Activated CD8-positive, alpha-beta memory T cell treated with anti-CD3 and anti-CD28 coated beads, Interleukin-2, amount 50 U/mL, for 24 hours (primary cell): ENCODE data around the gene POLN.

Source experiments
- DNase-seq: peaks from one replicate; pipeline ENCODE4 v3.0.0-alpha.2; 2020; ENCODE audit errors: extremely low read depth

Gene POLN

DNA sequence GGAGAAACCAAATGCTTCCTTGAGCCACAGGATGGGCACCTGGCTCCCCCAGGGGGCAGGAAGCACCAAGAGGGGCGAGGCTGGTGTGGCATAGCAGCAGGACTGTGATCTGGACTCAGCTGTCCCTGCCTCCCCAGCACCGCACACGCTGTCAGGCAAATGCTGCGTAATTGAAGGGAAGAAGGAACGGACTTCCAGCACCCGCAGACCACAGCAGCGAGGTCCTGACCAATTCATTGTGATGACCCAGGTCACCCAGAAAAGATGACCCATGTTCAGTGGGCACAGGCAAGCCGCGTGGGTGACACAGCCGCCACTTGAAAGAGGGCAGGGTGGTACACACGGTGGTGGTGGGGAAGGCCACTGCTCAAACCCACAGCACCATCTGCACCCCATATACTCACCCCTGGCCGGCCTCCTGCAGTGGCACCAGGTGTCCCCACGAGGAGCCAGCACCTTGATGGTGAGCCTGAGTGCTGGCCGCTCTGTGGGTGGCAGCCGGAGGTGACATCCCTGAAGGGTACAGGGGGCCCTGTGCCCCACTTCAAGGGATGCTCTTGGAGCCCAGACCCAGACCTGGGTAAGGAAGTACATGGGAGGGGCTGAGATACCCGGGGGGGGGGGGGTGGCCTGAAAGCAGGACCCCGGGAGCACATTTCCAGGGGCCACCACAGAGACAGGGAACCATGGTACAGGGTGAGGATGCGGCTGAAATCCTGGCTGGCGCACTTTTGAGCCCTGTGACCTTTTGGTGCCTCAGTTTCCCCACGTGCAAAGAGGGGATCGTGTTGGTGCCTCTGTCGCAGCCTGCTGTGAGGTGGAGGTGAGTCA lies 171.3 kb downstream of the POLN start:
- no peak for DNase-seq

DNA sequence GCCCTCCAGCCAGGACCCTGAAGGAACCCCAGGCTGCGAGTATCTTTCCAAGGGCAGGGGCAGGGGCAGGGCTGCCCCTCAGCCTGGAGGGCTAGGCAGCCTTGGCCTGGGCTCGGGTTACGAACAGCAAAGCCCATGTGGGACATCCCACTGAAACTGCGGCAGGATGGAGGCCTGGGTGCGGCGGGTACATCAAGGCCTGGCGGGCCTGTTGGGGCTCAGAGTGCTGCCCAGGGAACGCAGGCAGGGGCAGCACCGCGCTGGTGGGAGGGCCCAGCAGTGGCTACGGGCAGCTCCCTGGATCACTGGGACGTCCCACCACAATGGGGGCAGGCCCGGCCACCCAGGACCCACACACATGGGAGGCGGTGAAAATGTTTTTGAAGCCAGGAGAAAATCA lies 171.9 kb downstream of the POLN start:
- no peak for DNase-seq

DNA sequence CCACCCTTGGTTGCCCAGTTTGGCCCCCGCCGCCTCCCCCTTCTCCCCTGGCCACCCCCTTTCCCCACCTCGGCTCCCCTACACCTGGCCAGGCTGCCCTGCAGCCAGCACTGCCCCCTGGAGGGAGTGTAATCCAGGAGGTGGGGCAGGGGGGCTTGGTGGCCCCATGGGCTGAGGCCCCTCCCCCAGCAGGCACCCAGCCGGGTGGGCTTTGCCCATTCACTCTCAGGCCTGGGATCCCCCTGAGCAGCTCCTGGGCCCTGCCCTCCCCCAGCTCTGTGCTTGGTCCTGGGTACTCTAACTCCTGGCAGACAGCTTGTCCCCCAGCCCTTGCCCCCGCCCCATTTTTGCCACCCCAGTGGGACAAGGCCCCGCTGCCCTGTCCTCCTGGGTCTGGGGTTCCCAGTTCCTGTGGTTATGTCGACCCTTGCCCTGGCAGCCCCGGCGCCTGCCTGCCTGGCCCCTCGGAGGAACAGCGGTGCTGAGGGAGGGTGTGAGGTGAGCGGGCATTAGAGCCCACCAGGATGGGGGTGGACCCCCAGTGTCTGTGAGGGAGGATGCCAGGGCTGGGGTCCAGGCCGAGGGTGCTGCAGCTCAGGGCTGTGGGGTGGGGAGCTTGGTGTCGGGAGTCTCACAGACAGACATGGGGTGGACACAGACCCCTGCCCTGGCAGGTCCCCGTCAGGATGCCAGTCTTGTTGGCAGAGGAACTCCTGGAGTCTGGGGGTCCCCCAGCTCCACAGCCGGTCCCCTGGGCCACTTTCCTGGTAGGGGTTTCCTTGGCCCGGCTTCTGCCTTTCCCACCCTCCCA lies 172.6 kb downstream of the POLN start:
- no peak for DNase-seq

DNA sequence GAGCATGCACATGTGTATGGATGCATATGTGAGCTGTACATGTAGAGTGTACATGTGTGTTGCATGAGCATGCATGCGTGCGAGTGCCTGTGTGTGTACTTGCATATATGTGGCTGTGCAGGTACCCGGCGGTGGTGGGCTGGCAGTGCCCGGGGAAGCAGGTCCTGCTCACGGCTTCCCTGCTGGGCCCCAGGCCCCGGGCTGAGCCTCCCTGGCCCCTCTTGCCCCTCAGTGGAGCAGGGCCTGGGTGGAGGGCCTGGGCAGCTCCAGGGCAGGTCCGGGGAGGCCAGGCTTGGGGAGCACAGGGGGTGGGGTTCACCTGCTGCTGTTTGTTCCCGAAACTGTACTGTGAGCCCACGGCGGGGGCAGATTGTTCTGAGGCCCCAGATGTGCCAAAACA lies 173.4 kb downstream of the POLN start:
- no peak for DNase-seq

DNA sequence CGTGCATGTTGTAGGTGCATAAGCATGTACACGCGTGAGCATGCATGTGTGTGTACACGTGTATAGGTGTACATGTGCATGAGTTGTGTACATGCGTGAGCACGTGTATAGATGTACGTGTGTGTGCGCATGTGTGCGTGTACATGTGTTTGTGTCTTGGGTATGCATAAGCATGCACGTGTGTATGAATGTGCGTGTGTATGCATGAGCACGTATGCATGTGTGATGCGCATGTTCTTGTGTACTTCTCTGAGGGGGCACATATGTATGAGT lies 173.8 kb downstream of the POLN start:
- DNase-seq = no peak

DNA sequence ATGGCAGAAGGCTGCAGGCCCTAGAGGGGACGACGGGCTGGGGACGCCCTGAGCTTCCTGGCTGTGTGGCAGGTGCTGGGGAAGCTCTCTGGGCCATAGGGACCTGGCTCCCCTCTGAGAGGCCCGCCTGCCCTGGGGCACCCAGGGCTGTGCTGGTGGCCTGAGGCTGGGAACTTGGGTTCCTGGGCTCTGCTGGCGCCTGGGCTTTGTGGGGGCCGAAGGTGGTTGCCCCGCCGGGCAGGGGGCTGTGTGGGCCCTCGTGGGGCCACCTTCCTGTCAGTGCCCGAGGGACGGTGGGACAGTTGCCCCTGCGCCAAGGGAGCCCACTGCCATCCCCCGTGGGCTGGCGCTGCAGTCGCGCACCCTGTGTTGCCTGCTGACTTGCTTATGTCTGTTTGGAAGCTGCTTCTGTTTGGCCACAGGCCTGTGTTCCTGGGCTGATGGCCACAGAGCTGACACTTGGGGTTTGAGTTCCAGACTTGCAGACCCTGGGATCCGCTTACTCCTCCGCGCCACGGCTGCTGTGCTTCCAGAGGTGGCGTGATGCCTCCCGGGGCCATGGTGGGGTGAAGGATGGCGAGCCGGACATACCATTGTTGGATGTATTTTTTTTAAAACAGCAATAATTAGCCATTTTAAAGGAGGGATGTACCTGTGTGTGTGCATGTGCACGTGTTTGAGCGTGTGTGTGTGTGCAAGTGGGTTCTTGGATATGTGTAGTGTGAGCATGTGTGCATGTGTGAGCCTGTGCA lies 174.3 kb downstream of the POLN start:
- DNase-seq = no peak

DNA sequence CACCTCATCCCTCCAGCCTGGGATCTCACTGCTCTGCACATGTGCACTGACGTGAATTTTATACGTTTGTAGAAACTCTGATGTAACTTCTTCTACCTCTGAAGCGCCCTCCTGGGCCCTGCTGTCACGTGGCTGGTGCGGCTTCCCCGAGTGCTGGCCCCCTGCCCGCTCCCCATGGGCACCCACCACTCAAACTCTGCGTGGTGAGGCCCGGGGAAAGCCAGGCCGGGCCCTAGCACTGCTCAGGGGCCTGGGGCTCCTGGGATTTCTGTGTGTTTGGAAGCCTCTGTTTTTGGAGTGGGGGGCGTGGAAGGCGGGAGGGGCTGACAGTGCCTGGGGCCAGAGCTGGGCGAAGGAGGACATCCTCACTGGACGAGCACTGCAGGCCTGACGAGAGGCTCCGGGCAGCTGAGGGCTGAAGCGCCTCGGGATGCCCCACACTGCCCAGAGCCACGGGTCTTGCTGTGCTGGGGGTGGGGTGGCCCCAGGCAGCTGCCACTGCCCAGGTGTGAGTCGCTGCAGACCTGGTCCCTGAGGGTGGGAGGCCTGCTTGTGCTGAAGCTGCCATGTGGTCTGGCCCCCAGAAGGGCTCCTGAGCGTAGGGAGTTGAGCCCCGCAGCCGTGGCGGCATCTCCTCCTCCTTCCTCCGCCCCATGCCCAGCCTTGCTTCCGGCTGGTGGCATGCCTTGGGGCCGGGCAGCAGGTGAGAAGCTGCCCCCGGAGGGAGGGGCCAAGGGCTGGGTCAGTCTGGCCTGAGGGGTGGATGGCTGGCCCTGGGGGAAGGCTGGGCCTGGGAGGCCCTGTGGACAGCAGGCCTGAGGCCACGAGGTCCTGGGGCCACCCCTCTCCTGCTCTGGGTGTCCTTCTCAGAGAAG lies 175.1 kb downstream of the POLN start:
- DNase-seq = no peak

DNA sequence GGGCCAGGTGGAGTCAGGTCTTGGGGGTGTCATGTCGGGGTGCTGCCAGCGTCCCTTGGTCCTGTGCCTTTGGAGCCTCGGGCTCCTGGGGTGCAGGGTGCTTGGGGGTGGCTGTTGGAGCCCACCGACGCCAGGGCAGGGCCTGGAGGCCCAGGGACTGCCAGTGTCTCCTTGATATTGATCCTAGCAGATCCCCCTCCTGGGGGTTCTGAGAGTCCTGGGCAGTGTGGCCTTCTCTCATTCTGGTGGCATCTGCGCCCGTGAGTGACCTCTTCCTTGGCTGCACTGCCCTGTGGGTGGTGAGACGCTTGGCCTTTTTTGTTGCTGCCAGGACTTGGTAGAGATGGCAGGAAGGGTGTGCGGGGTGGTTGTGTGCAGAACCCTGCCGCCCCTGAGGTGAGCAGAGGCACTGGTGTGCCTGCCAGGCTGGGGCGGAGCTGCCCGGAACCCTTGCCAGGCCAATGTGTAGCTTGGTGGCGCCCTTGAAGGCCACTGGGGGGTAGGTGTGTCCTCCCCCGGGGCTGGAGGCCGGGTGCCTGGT lies 175.8 kb downstream of the POLN start:
- DNase-seq = no peak

DNA sequence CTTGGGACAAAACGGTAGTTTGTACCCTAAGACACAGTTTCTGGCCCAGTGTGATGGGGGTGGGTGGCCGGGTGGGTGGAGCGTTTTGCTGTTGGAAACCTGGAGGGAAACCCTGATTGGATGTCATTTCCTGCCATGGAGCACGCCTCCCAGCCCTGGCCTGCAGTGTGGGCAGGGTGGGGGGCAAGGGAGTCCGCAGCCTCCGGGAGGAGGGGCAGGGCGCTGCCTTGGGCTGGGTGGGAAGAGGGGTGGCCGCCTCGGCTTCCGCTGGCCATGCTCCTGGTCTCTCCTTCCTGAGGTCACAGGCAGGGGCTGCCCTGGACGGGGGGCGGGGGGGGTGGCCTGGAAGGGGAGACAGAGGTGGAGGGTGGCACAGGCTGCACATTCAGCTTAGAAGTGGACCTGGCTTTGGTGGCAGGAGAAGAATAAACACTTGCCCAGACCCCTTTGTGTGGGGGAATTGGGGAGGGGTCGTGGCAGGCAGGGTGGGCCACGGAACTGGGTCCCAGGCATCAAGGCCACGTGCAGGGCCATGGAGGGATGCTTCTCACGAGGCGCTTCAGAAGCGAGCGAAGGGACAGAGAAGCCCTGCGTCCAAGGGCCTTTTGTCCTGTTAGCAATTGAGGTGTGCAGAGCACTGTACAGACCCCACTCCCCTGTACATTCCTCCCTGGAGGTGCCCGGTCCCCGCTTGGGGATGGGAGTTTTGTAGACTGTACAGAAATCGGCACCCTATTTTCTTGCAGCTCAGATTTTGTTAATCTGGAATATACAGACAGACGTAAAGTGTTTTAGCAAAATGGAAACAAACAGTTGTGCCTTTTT lies 176.6 kb downstream of the POLN start:
- no peak for DNase-seq

DNA sequence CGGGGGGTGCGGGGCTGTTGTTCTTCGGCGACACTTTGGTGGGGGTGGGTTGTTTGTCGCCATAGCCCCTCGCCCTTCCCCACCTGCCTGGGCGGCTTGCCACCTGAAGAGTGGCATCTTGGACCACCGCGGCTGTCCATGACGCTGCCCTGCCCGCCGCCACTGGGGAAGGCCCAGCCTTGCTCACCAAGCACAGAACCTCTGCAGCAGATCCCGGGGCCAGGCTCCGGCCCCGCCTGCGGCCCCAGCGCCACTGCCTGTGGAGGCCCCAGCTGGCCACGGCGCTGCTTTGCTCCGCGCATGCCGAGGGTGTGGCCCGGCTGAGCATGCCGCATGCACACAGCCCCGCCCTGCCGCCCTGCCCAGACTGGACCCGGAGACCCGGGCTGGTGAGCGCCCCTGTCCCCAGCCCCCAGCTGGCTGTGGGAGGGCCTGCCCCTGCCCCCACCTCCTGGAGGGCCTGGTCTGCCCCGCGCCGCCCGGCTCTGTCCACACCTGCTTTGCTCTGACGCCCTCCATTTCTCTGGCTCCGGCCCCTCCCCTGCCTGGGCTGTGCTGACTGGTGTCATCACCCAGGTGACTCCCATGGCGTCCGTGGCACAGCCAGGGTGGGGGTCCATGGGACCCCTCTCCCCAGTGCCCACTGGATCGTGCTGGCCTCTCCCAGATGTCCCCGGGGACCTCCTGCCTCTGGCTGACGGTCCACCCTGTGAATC lies 177.5 kb downstream of the POLN start:
- DNase-seq = no peak

DNA sequence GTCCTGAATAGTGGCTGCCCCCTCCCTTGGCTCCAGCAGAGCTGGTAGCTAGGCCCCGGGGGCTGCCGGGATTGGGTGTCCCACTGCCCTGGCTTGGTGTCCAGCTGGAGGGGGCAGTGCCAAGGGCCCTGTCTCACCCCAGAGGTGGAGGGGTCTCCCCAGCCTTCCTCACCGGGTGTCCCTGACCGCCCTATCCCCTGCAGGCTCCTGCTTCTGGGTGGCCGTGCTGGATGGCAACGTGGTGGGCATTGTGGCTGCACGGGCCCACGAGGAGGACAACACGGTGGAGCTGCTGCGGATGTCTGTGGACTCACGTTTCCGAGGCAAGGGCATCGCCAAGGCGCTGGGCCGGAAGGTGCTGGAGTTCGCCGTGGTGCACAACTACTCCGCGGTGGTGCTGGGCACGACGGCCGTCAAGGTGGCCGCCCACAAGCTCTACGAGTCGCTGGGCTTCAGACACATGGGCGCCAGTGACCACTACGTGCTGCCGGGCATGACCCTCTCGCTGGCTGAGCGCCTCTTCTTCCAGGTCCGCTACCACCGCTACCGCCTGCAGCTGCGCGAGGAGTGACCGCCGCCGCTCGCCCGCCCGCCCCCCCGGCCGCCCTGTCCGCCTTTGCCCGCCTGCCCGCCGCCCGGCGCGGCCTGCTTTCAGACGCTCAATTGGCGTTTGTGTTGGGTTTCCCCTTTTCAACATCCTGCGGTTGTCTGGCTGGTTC lies 178.2 kb downstream of the POLN start:
- no peak for DNase-seq

DNA sequence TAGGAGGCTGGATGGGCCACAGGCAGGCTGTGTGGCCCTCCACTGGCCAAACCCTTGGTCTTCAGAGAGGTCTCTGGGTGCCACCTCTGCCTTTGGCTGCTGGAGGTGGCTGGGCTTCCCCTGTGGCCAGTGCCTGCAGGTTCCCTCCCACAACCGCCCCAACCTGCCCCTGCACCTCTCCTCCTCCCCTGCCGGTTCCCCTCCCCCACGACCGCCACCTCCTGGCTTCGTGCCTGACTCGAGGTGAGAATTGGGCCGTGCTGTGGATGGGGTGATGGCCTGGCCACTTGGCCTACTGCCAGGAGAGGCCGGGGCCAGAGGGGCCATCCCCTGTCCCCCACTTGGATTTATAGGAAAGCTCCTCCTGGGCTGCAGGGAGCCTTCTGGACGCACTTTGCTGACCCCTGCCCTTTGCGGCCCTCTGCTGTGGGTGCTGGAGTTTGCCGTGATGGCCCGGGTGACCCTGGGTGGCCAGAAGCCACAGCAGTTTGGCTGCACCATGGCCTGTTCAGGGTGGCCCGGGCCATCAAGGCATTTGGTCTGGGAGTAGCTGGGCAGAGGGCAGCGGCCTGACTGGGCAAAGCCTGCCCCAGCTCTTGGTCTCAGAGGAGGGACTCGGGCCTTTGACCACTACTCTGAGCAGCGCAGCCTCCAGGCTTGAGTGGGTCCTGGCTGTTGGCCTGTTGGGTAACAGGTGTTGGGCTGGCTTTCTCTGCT lies 179.0 kb downstream of the POLN start:
- DNase-seq = no peak

DNA sequence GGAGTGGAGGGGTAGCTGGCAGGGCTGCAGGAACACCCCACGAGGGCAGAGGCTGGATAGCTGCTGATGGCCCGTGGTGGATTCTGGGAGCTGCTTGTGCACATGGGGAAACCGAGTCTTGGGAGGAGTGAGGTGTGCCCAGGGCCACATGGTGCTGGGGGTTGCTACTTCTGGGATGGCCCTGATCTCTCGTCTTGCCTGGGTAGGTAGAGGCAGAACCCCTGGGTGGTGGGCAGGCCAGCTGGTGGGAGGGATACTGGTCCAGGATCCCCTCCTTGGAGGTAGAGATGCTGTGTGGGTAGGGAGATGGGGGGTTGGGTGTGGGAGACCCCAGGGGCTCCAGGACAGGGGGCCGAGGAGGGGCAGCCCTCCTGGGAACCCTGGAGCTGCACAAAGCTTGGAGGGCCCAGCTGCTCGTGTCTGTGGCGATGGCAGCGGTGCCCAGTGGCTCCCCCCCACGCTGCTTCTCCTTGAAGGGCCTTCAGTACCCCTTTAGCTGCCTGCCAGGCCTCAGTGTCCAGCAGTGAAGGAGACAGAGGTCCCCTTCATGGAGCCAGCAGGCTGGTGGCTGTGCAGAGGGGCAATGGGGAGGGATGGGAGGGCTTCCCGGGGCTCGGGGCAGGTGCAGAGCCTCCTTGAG lies 179.6 kb downstream of the POLN start:
- DNase-seq = no peak

DNA sequence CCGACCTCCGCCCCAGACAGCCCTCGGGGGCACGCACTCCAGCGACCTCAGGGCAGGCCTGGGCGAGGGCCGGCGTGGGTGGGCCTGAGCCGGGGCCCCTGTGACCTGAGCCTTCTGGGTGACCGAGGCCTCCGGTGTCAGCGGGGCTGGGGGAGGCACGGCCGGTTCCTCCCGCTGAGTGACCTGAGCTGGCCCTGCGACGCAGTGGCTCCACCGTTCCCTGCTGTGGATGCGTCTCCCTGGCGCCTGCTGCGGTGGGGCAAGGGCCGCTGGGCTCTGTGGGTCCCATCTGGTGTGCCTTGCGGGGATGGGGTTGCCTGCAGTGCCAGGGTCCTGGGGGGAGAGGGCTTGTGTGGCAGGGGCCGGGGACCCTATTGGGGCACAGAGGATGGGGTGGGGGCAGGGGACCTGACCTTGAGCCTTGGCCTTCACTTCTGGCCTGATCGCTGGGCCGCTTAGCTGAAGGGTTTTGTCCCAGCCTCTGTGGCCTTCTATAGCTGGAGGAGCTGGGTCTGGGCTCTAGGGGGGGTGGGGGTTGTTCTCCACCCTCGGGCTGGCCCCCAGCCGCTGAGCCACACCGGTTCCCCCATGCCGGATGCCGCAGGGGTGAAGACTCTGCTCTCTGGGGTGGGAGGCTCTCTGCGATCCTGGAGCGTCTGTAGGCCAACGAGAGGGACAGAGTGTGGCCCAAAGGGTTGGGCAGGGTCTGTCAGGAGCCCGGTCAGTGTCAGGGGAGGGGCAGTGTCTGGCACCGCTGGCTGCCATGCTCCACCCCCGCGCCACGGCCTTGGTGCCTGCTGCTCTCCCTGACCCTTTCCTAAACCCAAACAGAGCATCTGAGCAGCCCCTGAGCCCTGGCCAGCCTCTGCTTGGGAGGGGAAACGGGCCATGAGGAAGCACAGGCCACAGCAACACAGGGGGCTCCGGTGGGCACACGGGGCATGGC lies 180.5 kb downstream of the POLN start:
- DNase-seq = no peak

DNA sequence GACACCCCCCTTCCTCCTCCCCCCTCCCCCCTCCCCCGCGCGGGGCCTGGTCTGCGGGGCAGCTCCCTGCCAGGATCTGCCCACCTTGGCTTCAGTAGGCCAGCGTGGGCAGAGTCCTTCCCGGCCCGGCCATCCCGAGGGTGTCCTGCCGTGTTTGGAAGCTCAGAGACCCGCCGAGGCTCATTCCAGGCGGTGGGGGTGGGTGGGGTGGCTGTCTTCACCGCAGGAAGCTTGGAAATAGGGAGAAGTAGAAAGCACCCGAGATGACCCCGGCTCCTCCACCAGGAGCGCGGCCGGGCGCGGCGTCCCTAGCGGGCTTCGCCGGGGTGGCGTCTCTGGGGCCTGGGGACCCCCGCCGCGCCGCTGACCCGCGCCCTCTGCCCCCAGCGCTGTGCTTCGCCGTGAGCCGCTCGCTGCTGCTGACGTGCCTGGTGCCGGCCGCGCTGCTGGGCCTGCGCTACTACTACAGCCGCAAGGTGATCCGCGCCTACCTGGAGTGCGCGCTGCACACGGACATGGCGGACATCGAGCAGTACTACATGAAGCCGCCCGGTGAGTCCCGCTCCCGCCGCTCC lies 181.2 kb downstream of the POLN start:
- DNase-seq = no peak
